HG02678 (cell line): ENCODE data around the gene CFAP92.

Source experiments
- ATAC-seq: cut with Tn5 transposase; IDR thresholded peaks from one replicate; pipeline ENCODE4 v1.9.1; 2021; ENCODE audit warnings: mild to moderate bottlenecking, moderate library complexity; ENCODE audit not compliant: unreplicated experiment

The CFAP92 gene

DNA sequence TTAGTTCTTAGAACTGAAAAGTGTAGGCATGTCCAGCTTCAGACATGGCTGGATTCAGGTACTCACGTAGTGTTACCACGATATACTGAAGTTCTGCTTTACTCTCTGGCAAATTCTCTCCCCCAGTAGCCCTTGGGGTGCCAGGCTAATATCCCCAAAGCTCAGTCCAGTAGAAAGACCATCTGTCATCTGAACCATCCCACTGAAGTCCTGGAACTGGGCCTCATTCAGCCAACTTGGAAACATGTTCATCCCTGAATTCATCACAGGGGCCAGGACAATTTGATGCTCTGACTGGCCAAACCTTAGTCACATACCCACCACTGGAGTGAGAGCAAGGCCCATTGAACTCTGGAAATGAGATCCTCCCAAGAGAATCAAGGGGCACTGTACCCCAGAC lies 15.4 kb upstream of the CFAP92 start:
- no peak for ATAC-seq

DNA sequence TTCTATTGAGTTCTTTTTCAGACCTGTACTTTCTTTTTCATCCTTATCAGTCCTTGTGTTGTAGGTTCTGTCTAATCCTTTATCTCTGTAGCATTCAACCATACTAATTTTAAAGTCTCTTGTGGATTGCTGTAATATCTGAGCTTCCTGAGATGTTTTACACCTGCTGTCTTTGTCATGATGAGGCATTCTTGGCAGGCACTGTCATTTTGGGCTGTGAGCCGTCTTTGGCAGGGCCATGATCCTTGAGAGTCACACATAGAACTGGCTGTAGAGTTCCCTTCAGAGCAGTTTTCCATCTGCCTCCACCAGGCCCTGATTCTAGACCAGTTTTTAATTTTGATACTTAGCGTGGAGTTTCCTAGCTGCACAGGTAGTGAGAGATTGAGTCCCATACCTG lies 13.9 kb upstream of the CFAP92 start:
- ATAC-seq, result no peak

GRCh38 chr3:129006864-129007263 lies 13.0 kb upstream of the CFAP92 start:
- no peak for ATAC-seq

DNA sequence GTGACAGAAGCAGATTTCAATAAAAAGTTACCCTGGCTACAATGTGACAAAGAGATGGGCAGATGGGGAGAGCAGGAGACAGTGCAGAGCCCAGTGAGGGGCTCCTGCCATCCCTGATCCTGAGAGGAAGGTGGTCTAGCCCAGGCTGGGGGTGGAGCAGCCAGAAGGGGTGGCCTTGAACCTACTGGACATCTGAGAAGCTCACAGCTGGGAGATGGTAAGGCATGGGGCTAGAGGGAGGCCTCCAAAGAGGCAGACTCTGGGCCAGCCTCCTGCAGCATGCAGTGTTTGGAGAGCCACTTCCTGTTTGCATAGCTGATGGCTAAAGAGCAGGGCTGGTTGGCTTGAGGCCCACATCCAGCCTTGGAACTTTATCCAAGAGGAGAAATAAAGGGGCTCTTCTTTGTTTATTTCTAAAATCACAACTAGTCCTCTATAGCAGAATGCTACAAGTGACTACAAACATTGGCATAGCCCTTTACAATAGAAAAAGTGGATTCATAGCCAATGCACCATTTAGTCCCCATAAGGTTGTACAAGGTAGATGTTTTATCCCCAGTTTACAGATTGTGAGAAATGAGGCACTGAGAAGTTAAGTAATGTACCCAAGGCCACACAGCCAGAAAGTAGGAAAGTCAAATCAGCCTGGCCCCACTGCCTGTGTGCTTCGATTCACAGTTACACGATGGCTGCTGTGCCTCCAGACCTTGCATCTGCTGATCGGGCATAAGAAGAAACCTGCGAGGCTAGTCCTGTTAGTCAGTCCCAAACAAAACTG lies 11.8 kb upstream of the CFAP92 start:
- ATAC-seq, result no peak

DNA sequence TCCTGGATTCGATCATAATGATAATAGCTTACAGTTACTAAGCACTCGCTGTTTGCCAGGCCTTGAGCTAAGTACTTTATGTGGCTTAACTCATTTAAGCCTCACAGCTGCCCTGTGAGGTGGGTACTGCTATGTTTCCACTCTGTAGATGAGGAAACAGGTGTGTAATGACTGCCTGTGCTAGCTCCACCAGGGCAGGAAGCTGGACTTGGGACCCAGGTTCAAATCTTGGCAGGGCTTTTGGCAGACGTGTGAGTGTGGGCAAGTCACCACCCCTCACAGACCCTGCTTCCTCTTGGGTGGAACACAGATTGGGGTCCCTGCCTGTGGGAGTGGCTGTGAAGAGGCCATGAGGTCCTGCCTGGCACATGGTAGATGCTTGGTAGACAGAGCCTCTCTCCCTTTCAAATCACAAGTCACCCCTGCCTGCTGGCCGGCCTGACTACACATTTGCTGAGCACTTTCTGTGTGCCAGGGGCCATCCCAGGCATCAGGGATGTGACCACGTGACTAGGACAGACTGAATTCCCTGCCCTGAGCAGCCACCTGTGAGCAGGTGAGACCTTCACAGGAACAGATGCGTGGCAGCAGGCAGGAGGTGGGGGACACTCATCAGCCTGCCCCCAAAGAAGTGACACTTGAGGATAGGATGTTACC lies 10.9 kb upstream of the CFAP92 start:
- ATAC-seq, result no peak

DNA sequence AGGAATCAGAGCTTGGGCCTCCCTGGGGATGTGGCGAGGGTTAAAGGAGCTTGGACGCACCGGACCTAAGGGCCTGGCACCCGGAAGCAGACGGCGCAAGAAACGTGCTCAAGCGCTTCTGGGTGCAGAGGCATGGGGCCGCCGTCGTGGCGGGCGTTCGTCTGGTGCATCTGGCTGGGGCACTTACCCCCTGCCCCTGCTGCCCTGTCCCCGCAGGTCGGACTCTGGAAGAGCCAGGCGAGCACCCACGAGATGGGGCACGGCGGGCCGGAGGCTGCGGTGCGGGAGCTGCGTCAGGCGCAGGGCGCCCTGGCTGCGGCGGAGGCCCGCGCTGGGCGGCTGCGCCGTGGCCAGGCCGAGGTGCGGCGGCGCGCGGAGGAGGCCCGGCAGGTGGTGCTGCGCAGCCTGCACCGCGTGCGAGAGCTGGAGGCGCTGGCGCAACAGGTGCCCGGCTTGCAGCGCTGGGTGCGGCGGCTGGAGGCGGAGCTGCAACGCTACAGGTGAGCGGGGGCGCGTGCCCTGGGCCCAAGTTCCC lies 9.8 kb upstream of the CFAP92 start:
- no peak for ATAC-seq

DNA sequence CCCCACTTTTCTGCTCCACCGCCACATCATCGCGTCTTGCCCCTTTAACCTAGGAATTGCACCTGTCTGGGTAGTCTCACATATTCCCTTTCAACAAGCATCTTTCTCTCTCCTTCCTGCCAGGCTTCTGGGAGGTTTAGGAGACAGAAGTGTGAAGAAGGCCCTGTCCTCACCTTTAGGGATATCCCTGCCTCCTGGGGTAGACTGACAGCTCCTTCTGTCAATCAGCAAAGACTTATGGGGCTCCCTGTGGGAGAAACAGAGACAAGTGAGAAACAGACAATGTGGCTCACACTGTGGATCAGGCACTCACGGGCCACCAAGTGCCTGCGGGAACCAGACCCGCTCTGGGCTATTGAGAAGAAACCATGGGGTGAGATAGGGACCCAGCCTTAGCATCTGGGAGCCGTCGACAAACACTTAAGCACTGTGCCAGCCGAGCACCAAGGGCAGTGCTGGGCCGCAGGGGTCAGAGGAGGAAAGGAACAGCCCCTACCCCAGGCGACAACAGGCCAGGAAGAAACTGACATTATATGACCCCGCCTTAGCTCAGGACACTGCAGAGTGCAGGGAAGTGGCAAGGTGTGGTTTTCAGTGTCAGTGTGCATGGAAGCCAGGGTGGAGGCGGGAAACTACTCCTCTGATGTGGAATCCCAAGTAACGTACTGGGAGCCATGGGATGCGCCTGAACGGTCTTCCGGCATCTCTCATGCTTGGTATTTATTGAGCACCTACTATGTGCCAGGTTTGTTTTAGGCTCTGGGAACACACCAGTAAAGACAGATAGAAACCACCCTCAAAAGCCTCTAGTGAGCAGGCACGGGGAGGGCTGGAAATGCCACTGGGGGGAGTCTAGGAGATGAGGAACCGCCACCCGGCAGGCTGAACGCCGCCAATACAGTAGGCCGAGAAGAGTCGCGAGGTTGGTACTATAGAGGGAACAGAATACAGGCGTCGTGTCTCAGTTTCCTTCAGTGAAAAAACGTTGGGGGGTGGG lies 9.0 kb upstream of the CFAP92 start:
- ATAC-seq, result no peak

DNA sequence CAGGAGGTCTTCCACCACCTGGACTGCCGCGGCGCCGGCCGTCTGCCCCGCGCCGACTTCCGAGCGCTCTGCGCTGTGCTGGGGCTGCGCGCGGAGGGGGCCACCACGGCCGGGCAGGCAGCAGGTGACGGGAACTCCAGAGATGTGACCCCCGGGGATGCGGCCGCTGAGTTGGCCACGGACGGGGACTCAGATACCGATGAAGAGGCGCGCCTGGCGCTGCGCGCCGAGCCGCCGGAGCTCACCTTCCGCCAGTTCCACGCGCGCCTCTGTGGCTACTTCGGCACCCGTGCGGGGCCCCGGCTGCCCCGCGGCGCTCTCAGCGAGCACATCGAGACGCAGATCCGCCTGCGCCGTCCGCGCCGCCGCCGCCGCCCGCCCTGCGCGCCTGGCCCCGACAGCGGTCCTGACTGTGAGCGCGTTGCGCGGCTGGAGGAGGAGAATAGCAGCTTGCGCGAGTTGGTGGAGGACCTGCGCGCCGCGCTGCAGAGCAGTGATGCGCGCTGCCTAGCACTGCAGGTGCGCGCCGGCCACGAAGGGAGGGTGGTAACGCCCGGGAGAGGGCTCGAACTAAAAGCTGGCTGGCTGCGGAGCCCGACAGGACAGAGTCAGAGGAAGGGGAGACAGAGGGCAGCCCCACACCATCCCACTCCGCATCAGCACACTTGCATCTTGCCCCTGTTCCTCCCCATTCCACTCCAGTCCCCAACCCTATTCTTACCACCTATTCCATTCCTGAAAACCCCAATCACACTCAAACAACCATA lies 8.1 kb upstream of the CFAP92 start:
- no peak for ATAC-seq

DNA sequence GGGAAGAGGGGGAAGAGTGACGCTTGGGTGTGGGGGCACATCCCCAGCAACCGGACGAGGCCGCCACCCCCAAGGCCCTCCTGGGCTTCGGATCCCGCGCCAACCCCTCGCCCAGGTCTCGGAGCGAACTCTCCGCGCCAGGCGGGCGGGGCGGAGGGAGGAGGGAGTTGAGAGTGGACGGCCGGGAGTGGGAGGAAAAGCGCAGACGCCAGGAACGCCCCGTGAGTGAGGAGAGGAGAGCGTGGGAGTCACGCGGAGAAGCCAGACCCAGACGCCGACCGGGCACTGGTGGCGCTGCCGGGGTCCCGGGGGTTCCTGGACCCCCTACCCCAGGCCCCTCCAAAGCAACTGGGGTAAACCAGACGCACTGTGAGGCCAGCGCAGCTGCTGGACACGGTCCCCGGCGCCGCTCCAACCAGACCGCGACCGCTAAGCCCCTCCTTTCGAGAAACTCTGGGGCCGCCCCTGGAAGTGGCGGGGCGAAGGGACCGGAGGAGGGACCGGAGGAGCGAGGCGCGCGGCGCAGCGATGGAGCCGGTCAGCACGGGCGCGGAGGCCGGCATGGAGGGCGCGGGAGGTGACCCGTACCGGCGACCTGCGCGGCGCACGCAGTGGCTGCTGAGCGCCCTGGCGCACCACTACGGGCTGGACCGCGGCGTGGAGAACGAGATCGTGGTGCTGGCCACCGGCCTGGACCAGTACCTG lies 7.4 kb upstream of the CFAP92 start, which contains the start of gene EFCC1:
Gene EFCC1, plus strand, starts transcription at position 204 of the 705 bp plus-strand sequence. Its CDS starts 325 bp downstream, at position 529.
- ATAC-seq, result no peak

GRCh38 chr3:129000742-129001100 lies 6.8 kb upstream of the CFAP92 start:
- no peak for ATAC-seq

DNA sequence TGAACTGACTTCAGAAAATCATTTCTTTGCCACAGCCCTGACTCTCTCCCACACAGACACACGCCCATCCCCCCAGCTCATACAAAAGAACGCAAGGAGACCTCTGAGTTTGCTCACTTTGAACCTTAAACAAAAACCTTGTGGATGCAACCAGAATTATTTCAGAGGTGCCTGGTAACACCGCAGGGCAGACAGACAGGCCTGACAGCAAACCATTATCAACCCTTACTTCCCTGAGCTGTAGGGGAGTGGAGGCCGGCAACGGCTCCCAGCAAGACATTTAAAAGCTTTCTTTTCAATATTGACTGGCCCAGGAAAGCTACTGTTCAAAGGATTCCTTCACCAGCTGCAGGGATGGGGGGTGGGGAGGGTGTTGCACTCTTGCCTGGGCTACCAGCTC lies 5.2 kb upstream of the CFAP92 start:
- ATAC-seq, result no peak

GRCh38 chr3:128998561-128998960 lies 4.7 kb upstream of the CFAP92 start:
- no peak for ATAC-seq

DNA sequence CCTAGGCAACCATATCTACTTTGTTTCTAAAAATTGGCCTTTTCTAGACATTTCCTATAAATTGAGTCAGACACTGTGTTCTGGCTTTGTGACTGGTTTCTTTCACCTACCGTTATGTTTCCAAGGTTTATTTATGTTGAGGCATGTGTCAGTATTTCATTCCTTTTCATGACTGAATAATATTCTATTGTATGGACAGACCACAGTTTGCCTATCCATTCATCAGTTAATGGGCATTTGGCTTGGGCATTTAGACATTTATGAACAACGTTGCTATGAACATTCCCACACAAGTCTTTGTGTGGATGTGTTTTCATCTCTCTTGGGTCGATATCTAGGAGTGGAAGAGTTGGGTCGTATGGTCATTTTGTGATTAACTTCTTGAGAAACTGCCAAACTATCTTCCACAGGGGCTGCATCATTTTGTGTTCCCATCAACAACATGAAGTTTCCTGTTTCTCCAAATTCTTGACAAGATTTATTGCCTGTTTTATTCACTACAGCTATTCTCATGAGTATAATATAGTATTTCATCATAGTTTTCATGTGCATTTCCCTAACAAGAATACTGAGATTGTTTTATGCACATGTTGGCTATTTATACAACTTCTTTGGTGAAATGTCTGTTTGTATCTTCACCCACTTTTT lies 3.7 kb upstream of the CFAP92 start:
- ATAC-seq, result no peak

GRCh38 chr3:128996726-128997125 lies 2.9 kb upstream of the CFAP92 start:
- no peak for ATAC-seq

DNA sequence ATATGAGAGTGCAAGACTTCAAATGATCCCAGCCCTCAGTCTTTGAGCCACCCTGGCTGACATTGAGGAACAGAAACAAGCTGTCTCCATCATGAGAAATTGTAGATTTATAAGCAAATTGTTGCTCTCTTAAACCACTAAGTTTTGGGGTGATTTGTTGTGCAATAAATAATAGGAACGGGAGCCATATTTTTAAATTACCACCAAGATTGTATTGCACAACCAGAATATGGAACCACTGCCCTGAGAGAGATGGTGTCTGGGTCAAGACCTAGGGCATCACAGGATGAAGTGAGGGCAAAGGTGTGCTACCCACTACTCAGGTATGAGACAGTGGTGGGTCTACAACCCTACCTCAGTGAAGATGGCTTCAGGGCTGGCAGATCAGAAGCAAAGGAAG lies 2.3 kb upstream of the CFAP92 start:
- ATAC-seq, result no peak

- no peak for ATAC-seq
Measured at GRCh38 chr3:128995737-128996136, 1.9 kb upstream of the CFAP92 start.

DNA sequence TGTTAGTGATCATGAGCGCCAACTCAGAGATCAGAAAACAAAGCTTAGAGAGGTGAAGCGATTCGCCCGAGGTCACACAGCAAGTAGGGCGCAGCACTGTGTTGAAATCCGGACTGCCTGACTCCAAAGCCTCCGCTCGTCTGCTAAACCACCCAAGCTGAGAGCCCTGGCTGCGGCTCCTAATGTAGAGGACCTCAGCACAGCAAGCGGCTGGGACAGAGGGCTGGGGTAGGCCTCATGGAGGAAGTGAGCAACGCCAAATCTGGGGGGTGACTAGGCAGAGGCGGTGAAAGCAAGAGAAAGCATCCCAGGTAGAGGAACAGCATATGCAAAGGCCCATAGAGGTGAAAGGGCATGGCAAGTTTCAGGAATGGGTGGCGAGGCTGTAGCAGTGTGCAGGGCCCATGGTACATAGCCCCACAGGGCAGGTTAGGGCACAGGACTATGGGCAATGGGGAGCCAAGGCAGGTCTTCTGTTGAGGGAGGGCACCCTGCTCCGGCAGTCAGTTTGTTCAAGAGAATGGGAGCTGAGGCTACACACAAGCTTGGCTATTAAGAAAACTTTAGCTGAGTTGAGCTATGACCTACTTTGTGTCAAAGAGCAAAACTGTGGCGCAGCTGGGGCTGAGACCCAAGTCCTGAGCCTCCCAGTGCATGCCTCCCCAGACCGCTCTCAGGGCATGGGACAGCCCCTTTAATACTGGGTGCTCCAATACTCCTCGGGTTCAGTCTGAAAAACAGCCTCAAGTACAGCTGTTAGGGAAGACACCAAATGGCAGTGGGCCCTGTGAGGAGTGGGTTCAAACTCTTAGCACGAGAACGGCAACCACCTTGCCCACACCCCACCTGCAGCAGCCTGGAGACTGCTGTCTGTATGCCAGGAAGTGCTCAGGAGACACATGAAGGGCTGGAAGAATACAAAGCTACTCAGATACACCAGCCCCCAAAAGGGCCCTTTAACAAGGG lies 988 bp upstream of the CFAP92 start:
- no peak for ATAC-seq

- ATAC-seq, result no peak
Measured at GRCh38 chr3:128994173-128994512, 267 bp upstream of the CFAP92 start.
